HG03457 (cell line): ENCODE data around the gene CELSR1.

Experiments used
- ATAC-seq: cut with Tn5 transposase; IDR thresholded peaks from one replicate; pipeline ENCODE4 v1.9.1; 2021; ENCODE audit warnings: moderate number of reproducible peaks; ENCODE audit not compliant: unreplicated experiment

Gene CELSR1

GRCh38 chr22:46450931-46451561, 86.4 kb downstream of the CELSR1 start:
- no peak for ATAC-seq

DNA sequence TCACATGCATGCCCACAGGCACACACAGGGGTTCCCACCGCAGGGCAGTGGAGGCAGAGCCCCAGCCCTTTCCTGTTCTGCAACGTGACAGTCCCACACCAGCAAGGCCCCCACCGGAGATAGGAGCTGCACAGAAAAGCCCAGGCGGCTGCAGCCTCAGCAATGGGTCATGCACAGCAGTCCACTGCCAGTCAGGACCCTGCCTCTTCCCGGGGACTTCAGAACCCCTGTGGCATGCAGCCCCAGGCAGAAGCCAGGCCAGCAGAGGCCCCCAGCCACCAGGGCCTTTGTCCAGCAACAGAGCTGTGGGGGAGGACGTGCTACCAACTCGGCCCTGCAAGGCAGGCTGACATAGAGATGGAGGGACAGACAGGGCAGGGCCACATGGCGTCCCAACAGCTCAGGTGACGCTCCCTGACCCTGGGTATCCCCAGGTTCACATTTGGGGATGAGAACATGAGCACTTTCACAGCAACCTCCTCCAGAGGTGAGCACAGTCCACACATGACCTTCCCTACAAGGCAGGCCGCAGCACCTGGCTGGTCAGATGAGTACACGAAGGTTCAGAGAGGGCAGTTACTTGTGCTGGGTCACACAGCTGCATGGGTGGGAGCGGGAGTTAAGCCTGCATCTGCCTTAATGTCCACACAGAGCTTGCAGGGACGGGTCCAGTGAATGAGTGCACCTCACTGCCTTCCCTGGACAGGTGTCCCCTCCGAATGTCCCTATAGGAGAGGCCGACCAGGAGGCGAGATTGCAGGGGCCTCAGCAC, 87.3 kb downstream of the CELSR1 start:
- no peak for ATAC-seq

DNA sequence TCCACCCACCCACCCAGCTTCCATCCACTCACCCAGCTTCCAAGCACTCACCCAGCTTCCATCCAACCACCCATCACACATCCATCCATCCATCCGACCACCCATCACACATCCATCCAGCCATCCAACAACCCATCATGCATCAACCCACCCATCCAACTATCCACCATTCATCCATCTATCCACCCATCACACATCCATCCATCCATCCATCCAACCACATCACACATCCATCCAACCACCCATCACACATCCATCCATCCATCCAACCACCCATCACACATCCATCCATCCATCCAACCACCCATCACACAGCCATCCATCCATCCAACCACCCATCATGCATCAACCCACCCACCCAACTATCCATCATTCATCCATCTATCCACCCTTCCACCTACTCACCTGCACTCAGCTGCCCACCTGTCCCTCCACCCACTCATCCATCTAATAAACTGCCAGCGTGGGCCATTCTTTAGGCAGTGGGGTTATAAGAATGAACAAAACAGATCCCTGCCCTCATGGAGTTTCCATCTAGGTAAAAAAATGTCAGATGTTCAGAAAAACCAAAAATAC, 88.2 kb downstream of the CELSR1 start:
- ATAC-seq, result no peak

GRCh38 chr22:46448333-46448732, 89.1 kb downstream of the CELSR1 start:
- ATAC-seq, result no peak

DNA sequence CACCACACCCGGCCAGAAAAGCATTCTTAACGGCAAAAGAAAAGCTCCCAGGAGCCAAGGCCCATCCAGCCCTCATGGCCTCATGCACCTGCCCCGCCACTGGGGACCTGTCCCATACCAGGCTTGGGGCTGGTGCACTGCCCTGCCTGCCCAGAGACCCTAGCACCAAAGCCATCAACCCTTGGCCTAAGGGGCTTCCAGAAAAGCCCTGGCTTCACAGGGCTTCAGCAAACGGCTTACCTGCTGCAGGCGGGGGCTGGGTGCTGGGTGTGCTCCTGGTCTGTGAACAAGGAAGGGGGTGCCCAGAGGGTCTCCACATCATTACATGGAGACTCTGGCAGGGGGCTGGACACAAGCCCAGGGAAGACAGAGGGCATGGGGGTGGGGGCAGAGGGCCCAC, 89.5 kb downstream of the CELSR1 start:
- ATAC-seq, result no peak

DNA sequence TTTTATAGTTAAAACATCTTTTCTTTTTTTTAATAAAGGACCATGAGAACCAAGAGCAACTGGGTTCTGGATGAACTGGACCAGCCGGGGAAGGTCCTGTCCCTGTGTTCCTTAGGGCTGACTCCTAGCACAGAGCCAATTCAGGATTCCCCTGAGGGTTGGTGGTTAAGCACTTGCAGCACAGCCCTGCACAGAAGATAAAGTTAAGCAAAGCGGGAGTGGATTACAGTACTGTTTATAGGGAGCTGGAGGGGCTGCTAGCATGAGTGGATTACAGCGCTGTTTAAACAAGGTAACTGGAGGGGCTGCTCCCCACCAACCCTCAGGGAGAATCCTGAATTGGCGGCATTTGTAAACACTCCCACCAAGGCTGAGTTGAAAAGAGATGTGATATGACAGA, 90.6 kb downstream of the CELSR1 start:
- no peak for ATAC-seq

GRCh38 chr22:46445771-46446420, 91.5 kb downstream of the CELSR1 start:
- no peak for ATAC-seq

DNA sequence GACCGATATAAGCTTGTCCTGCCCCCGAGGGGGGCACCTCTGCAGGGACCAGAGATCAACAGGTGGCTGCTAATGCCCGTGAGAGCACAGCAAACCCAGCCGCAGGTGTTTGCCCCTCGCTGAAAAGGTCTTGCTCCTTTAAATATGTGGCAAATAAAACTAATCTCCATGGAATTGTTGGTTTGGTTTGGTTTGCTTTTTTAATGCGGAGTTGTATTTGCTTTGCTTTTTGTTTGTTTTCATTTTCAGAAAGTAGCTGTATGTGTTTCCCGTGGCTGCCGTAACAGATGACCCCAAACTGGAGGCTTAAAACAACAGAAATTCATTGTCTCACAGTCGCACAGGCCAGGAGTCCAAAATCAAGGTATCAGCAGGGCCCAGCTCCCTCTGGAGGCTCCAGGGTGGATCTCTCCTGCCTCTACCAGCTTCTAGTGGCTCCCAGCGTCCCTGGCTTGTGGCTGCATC, 93.0 kb downstream of the CELSR1 start:
- no peak for ATAC-seq

DNA sequence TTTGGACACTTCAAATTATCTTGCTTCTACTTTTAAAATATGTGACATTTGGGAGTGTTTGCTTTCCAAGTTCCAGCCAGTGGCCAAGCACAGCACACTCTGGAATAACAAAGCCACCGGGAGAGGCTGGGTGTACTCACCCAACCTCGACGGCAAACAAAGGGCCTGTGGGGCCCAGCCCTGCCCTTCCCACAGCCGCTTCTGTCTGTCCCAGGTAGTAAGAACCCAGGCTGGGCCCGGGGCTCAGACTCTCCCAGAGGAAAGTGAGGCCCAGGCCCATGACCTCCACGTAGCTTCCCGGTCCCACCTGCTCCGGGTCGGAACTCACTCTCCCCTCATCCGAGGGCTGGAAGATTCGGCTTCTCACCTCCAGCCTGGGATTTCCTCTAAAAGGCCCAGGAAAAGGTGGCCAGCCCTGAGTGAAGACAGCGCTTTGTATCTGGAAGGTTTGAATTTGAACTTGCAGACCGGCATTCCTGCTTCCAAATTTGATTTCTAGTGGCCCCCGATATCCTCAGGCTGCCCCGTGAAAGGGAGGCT, 93.5 kb downstream of the CELSR1 start:
- ATAC-seq, result no peak

DNA sequence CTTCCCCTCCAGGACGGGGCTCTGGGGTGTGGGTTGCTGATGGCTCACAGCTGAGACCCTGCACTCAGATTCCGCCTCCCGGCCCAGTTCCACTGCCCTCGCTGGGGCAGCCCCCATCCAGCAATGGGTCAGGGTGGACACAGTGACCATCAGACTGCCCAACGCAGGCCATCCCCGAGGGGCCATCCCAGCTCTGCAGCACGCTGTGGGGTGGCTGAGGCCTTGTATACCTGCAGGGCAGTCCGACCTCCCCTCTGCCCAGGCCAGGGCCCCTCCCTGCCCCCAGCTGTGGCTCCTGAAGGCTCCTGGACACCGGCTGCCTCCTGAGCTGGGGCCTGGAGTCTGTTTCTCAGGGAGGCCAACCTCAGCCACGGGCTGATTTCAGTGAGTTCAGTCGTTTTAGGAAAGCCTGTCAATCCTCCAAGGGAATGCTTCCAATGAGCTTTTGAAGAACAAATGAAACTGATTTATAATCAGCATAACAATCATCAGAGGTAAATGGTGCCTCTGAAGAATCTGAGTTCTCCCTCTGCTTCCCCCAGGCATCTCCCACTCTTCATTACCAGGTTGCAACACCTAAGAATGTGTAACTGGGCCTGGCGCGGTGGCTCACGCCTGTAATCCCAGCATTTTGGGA, 95.1 kb downstream of the CELSR1 start:
- ATAC-seq, result no peak

GRCh38 chr22:46439576-46440465, 97.6 kb downstream of the CELSR1 start:
- ATAC-seq, result no peak

- no peak for ATAC-seq
Measured at GRCh38 chr22:46439111-46439510, 98.3 kb downstream of the CELSR1 start.

DNA sequence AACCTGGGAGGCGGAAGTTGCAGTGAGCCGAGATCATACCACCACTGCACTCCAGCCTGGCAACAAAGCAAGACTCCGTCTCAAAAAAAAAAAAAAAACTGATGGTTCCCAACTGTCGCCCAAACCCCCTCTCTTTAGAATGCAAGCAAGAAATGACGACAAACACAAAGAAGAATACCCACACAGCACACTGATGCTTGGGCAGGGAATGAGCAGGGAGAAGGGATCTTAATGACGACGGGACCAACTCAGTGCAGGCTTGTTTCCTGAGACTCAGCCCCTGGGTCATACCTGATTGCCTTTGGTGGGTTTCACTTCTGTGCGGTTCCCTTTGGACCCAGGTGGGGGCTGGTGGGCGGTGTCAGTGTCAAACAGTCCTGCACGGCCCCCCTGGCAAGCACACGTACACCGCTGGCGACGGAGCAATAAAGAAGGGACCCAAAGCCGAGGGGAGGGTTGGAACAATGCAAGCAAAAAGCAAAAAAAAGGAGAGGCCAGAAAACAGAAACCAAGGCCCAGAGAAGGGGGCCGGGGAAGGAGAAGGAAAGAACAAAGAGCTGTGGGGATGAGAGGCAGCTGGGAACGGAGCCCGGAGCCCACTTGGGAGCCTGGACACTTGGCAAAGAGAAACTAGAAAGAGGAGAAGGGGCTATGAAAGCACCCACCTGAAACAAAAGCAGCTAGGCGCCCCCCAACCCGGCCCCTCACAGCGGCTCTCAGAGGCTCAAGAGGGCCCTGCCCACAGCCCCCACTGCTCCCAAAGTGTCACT, 99.6 kb downstream of the CELSR1 start:
- no peak for ATAC-seq

DNA sequence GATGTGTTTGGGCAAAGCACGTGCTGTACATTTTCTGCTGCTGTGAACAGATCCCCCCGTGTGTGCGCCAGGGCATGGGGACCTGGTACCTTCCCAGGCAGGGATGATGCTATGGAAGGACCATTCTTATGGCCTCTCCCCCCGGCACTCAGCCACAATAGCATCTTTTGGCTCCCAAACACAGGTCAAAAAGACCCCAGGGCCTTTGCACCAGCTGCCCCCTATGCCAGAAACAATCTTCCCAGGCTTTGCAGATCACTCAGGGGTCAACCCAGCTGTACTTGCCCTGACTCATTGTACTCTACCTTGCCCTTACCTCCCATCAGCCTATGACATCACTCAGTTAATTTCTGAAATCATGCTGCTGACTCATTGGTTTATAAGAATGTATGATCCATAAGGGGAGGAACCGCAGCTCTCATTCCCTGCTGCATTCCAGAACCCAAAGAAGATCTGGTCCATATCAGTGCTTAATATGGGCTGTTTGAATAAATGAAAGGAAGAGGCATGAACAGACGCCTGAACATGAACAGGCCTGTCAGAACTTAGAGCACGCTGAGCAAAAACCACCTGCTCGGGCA, 100.7 kb downstream of the CELSR1 start:
- no peak for ATAC-seq

DNA sequence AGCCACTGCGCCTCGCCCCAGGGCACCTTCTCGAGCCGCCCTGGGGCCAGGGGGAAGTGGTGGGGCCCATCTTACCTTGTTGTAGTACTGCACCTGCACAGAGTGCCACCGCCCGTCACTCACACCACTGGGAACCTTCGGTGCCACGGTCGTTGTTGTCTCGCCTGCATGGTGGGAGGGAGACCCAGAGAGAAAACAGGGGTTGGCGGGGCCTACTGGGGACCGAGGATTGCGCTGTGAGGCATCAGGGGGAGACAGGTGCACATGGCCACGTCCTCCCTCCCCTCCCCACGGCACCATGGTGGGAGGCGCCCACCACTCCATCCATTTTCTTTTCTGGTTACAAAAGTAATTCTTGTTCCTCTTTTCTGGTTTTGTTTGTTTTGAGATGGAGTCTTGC, 104.1 kb downstream of the CELSR1 start:
- ATAC-seq, result no peak

DNA sequence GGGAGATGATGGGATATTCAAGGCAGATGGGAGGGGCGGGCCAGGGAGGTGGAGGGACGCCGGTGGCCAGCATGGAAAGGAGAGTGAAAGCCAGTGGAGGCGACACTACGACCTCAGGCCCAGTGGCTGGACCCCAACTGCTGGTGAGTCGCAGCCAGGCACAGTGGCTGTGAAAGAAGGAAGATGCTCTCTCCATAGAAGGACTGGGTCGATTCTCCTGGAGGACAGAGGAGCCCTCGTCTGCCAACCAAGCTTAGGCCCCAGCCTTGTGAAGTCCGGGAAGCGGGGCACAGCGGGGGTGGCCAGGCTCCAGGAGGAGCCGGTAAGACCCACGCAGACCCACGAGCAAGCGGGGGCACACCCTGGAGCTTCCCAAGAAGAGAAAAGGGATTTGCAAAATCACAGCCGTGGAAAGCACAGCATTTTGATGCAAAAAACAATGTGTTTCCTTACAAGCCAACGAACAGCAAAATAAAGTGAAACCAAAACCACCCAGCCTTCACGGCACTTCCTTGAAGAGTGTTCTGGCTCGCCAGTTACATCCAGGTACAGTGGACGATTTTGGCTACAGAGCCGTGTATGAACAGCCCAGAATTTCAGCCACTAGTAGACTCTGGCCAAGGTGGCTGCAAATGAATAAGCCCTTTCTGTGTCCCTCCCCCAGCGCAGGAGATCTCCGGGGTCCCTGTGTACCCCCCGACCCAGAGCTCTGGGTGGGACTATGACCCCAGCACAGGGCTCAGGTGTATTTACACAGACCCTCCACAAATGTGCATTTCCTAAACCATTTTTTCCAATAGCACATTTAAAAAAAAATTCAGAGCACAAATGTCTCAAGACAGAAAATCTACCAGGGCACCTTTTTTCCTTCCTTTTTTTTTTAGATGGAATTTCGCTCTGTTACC, 105.0 kb downstream of the CELSR1 start:
- no peak for ATAC-seq

DNA sequence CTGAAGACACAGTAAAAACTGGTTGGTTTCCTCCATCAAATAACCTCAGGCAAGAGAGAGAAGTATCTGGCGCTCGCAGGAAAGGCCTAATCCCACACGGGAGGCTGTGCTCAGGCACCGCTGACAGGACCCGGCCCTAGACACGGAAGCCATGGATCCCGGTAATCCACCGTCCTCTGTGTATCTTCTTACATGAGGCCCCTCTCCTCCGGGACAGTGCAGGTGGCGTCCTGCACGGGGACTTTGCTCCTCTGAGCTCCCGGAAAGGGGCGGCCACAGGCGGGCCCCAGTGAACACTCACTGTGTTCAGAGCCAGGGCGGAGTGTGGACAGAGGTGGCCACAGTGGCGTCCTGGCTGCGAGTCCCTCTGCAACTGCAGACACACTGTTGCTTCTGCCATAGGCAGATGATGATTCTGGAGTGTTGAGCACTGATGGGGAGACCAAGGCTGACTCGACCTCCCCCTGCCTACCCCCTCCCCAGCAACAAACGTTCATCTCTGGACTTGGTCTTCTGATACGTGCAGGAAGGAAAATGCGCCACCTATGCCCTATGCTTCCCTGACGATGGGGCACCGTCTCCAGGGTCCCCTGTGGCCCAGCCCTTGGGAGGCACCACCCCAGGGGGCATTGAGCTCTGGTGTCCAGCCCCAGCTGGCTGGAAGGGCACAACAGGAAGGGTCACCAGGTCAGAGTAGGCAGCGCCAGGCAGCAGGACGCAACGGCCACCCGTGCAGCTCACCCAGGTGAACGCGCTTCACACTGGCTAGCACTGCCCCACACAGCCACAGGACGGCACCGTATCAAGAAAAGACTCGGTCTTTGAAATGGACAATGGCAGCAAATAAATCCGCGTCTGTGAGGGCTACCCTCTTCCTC, 106.2 kb downstream of the CELSR1 start:
- no peak for ATAC-seq
